ENCODE data around the gene PTPN2.

DNA sequence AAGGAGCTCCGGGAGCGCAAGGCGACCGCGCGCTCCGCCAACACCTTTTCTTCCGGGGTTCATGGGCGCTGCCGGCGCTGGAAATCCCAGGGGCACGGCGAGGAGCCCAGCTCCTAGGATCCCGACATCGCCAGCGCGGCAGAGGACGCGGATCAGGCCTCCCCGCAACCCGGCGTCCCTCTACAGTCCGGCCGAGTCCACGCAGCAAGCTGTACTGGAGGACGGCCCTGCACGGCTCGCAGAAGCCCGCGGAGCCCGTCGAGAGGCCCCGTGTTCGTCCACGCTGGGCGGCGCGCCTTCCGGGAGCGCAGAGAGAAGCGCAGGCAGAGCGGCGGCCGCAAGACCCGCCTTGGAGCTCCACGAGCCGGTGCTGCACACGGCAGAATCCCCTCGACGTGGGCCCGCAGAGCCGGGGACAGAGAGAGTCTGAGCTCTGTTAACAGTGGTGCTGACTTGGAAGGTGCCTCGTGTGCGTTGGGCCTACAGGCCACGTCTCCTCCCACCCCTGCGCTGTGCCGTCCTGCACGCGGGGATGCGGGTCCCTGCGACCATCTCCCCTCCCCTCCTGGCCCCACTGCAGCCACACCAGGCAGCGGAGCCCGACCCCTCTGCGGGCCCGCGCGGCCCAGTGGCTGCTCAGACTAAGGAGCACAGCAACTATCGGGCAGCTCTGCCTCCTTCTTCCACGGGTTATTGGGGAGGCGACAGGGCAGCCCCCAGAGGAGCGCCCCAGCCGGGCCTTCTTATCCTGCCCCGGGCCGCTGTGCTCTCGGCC lies 28.1 kb upstream of the PTPN2 start:
- TF ChIP-seq, protein P1, sequence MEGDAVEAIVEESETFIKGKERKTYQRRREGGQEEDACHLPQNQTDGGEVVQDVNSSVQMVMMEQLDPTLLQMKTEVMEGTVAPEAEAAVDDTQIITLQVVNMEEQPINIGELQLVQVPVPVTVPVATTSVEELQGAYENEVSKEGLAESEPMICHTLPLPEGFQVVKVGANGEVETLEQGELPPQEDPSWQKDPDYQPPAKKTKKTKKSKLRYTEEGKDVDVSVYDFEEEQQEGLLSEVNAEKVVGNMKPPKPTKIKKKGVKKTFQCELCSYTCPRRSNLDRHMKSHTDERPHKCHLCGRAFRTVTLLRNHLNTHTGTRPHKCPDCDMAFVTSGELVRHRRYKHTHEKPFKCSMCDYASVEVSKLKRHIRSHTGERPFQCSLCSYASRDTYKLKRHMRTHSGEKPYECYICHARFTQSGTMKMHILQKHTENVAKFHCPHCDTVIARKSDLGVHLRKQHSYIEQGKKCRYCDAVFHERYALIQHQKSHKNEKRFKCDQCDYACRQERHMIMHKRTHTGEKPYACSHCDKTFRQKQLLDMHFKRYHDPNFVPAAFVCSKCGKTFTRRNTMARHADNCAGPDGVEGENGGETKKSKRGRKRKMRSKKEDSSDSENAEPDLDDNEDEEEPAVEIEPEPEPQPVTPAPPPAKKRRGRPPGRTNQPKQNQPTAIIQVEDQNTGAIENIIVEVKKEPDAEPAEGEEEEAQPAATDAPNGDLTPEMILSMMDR (IDR thresholded peaks at IDR 0.05), result no peak
- TF ChIP-seq POLR2A (IDR thresholded peaks at IDR 0.05), result no peak

Measured in heart left ventricle (tissue), 13 donors.